MCF 10A (cell line): ENCODE measurements around the gene CHMP6. TPM values are rescaled to one million over a fixed set of nuclear protein-coding genes. Genes with fewer than 3 reads are reported as not detected.
A peak's percentile ranks its signal among the peaks of the same experiment; 100 is the strongest.

Experiments used
- BruUV-seq: library from RNA; stranded (reverse); fragments of 400-500 nt; replicated peaks from 2 replicates; lab custom pipeline; 2021; lab: Mats Ljungman, UMichigan
- CTCF ChIA-PET: fragments of 300-600 bp; sonication (Branson Sonifier 250); formaldehyde crosslinking; extraction: SDS; loops from one replicate; lab custom pipeline; 2021; ENCODE audit warnings: antibody characterized with exemption, inconsistent platforms; lab: Yijun Ruan, JAX
- POLR2A ChIA-PET: fragments of 300-600, 350-650 bp; sonication (Branson Sonifier 250); formaldehyde crosslinking; extraction: SDS; loops from one replicate; lab custom pipeline; 2020; ENCODE audit warnings: antibody characterized with exemption, inconsistent platforms; lab: Yijun Ruan, JAX
- DNase-seq: peaks from one replicate; pipeline ENCODE4 v3.0.0-alpha.2; 2018; ENCODE audit not compliant: unreplicated experiment
- H3K27ac Mint-ChIP-seq: one replicate; pipeline ENCODE4 v1.8.0; 2022; ENCODE audit warnings: mild to moderate bottlenecking, low read depth, mixed read lengths; ENCODE audit not compliant: unreplicated experiment
- H3K27me3 Mint-ChIP-seq: one replicate; pipeline ENCODE4 v1.8.0; 2022; ENCODE audit warnings: mixed read lengths; ENCODE audit not compliant: insufficient read depth, unreplicated experiment
- H3K36me3 Mint-ChIP-seq: one replicate; pipeline ENCODE4 v1.8.0; 2022; ENCODE audit warnings: mild to moderate bottlenecking, moderate library complexity, mixed read lengths; ENCODE audit not compliant: insufficient read depth, unreplicated experiment
- H3K4me1 Mint-ChIP-seq: one replicate; pipeline ENCODE4 v1.8.0; 2022; ENCODE audit warnings: mixed read lengths; ENCODE audit not compliant: insufficient read depth, unreplicated experiment
- H3K4me3 Mint-ChIP-seq: one replicate; pipeline ENCODE4 v1.8.0; 2022; ENCODE audit warnings: mild to moderate bottlenecking, moderate library complexity, mixed read lengths; ENCODE audit not compliant: unreplicated experiment
- H3K9me3 Mint-ChIP-seq: one replicate; pipeline ENCODE4 v1.8.0; 2022; ENCODE audit warnings: mixed read lengths; ENCODE audit not compliant: unreplicated experiment
- CTCF ChIP-seq: fragments of 200-600 bp; IDR thresholded peaks from one replicate; pipeline ENCODE4 v1.8.0; 2022; ENCODE audit warnings: antibody characterized with exemption, mild to moderate bottlenecking; ENCODE audit not compliant: unreplicated experiment
- intact Hi-C: fragments of 100-400 bp; cut with micrococcal nuclease; formaldehyde crosslinking; loops from 2 replicates; pipeline ENCODE4 v1.14.1; 2022
- total RNA-seq: library from RNA; stranded (reverse); gene quantifications from 2 replicates; pipeline ENCODE4 v1.2.3, GENCODE V29; 2022

CHMP6 gene
- total RNA-seq, 1 experiment from 2014 or later = 19.5 TPM

- ChIA-PET POLR2A (interaction anchor here (0.5 to 1.4 kb wide), 4 partner anchors 9 to 59 kb away, joined by 3 to 4 read pairs (median 3); no protein-coding TSS in a partner anchor), CTCF (interaction anchor here (0.6 to 3.6 kb wide), 4 partner anchors 16 to 122 kb away, joined by 3 to 20 read pairs (median 7); no protein-coding TSS in a partner anchor)
- Mint-ChIP-seq H3K4me3 (no peak overlapping the region), H3K27ac (no peak overlapping the region), H3K36me3 (no peaks in the 10 kb centered on the region), H3K27me3 (peaks cover 1% of the 10 kb centered on the region), H3K9me3 (peaks cover 1% of the 10 kb centered on the region), H3K4me1 (peaks cover 6% of the 10 kb centered on the region)
- BruUV-seq = no TSS peak
- TF ChIP-seq CTCF = no peak
- DNase-seq = peak; percentile 63
- intact Hi-C loops = no loop called here
Observed at GRCh38 chr17:81020767-81021497, 29.3 kb downstream of the CHMP6 start.

- ChIA-PET CTCF (interaction anchor here (0.5 to 3.6 kb wide), 9 partner anchors 15 to 651 kb away, joined by 3 to 20 read pairs (median 4); no protein-coding TSS in a partner anchor), POLR2A (interaction anchor here (0.6 to 1.5 kb wide), 4 partner anchors 9 to 221 kb away, joined by 3 to 6 read pairs (median 3); no protein-coding TSS in a partner anchor)
- no peaks in the 10 kb centered on the region for H3K9me3 Mint-ChIP-seq
- H3K4me3 Mint-ChIP-seq = no peak overlapping the region
- H3K4me1 Mint-ChIP-seq = peaks cover 6% of the 10 kb centered on the region
- intact Hi-C loops = no loop called here
- no peak overlapping the region for H3K27ac Mint-ChIP-seq
- no TSS peak for BruUV-seq
- H3K27me3 Mint-ChIP-seq = peaks cover 9% of the 10 kb centered on the region
- DNase-seq = no peak
- H3K36me3 Mint-ChIP-seq = no peaks in the 10 kb centered on the region
- TF ChIP-seq CTCF = no peak
Observed at GRCh38 chr17:81021531-81022343, 30.1 kb downstream of the CHMP6 start.

- DNase-seq = no peak
- Mint-ChIP-seq H3K27ac (no peak overlapping the region), H3K36me3 (no peaks in the 10 kb centered on the region), H3K9me3 (no peaks in the 10 kb centered on the region), H3K27me3 (peaks cover 15% of the 10 kb centered on the region), H3K4me3 (no peak overlapping the region), H3K4me1 (peaks cover 6% of the 10 kb centered on the region)
- no TSS peak for BruUV-seq
- ChIA-PET CTCF (interaction anchor here (0.5 to 3.6 kb wide), 7 partner anchors 15 to 120 kb away, joined by 3 to 20 read pairs (median 4); no protein-coding TSS in a partner anchor), POLR2A (interaction anchor here (0.7 to 1.5 kb wide), 2 partner anchors 11 to 221 kb away, joined by 3 to 6 read pairs; no protein-coding TSS in a partner anchor)
- no peak for TF ChIP-seq CTCF
- intact Hi-C loops = no loop called here
Observed at GRCh38 chr17:81022344-81022676, 30.7 kb downstream of the CHMP6 start.
